ENCODE measurements around the gene CAV1.

The CAV1 gene

GRCh38 chr7:116549370-116549769 is 24.5 kb downstream of the CAV1 start:
- DNase-seq (ENCODE audit: low read depth, low spot score) = no peak
- no peak for TF ChIP-seq POLR2AphosphoS5 (IDR thresholded peaks at IDR 0.05; ENCODE audit: borderline replicate concordance, low read depth, low read length)
- TF ChIP-seq FOXP2 (optimal IDR thresholded peaks at IDR 0.05; ENCODE audit: control extremely low read depth, extremely low read length, insufficient read depth) = no peak
- no peak for TF ChIP-seq EZH2 (IDR thresholded peaks at IDR 0.05)
- Histone ChIP-seq H3K9me3 (ENCODE audit: low read depth, low read length) (no peaks in the 10 kb centered on the region), H3K9ac (ENCODE audit: insufficient read length) (no peak overlapping the region), H3K36me3 (ENCODE audit: insufficient read depth, low read length) (peaks cover 98% of the 10 kb centered on the region), H3K4me3 (no peak overlapping the region), H3K27ac (peak overlapping the region; percentile 72; the same call in 1 of the 2 replicates)

GRCh38 chr7:116551692-116552091 is 26.9 kb downstream of the CAV1 start:
- Histone ChIP-seq H3K4me3 (no peak overlapping the region), H3K27ac (peak overlapping the region; percentile 72), H3K9me3 (ENCODE audit: low read depth, low read length) (no peaks in the 10 kb centered on the region), H3K36me3 (ENCODE audit: insufficient read depth, low read length) (peaks cover 95% of the 10 kb centered on the region), H3K9ac (ENCODE audit: insufficient read length) (no peak overlapping the region)
- no peak for TF ChIP-seq FOXP2 (optimal IDR thresholded peaks at IDR 0.05; ENCODE audit: control extremely low read depth, extremely low read length, insufficient read depth)
- TF ChIP-seq EZH2 (IDR thresholded peaks at IDR 0.05) = no peak
- TF ChIP-seq POLR2AphosphoS5 (IDR thresholded peaks at IDR 0.05; ENCODE audit: borderline replicate concordance, low read depth, low read length) = no peak; the same call in 1 of the 2 replicates
- DNase-seq (ENCODE audit: low read depth, low spot score) = no peak

- no peaks in the 10 kb centered on the region for H3K9me3 ChIP-seq (ENCODE audit: low read depth, low read length)
- H3K36me3 ChIP-seq (ENCODE audit: insufficient read depth, low read length) = peaks cover 95% of the 10 kb centered on the region
- peak overlapping the region; percentile 72 for H3K27ac ChIP-seq
- H3K9ac ChIP-seq (ENCODE audit: insufficient read length) = no peak overlapping the region
- TF ChIP-seq EZH2 (IDR thresholded peaks at IDR 0.05) (no peak), FOXP2 (optimal IDR thresholded peaks at IDR 0.05; ENCODE audit: control extremely low read depth, extremely low read length, insufficient read depth) (no peak), POLR2AphosphoS5 (IDR thresholded peaks at IDR 0.05; ENCODE audit: borderline replicate concordance, low read depth, low read length) (no peak)
- H3K4me3 ChIP-seq = no peak overlapping the region
- no peak for DNase-seq (ENCODE audit: low read depth, low spot score)
Measured at GRCh38 chr7:116552602-116553001, 27.8 kb downstream of the CAV1 start.

GRCh38 chr7:116553168-116553964 is 28.5 kb downstream of the CAV1 start:
- Histone ChIP-seq H3K9ac (ENCODE audit: insufficient read length) (no peak overlapping the region), H3K4me3 (no peak overlapping the region), H3K36me3 (ENCODE audit: insufficient read depth, low read length) (peaks cover 95% of the 10 kb centered on the region), H3K9me3 (ENCODE audit: low read depth, low read length) (no peaks in the 10 kb centered on the region), H3K27ac (peak overlapping the region; percentile 72)
- no peak for DNase-seq (ENCODE audit: low read depth, low spot score)
- TF ChIP-seq EZH2 (IDR thresholded peaks at IDR 0.05) (no peak), POLR2AphosphoS5 (IDR thresholded peaks at IDR 0.05; ENCODE audit: borderline replicate concordance, low read depth, low read length) (no peak), FOXP2 (optimal IDR thresholded peaks at IDR 0.05; ENCODE audit: control extremely low read depth, extremely low read length, insufficient read depth) (no peak)

- Histone ChIP-seq H3K36me3 (ENCODE audit: insufficient read depth, low read length) (peaks cover 96% of the 10 kb centered on the region), H3K4me3 (no peak overlapping the region), H3K27ac (peak overlapping the region; percentile 72), H3K9ac (ENCODE audit: insufficient read length) (no peak overlapping the region), H3K9me3 (ENCODE audit: low read depth, low read length) (no peaks in the 10 kb centered on the region)
- TF ChIP-seq POLR2AphosphoS5 (IDR thresholded peaks at IDR 0.05; ENCODE audit: borderline replicate concordance, low read depth, low read length) = no peak
- TF ChIP-seq EZH2 (IDR thresholded peaks at IDR 0.05) = no peak
- no peak for TF ChIP-seq FOXP2 (optimal IDR thresholded peaks at IDR 0.05; ENCODE audit: control extremely low read depth, extremely low read length, insufficient read depth)
- no peak for DNase-seq (ENCODE audit: low read depth, low spot score)
Measured at GRCh38 chr7:116554436-116554835, 29.6 kb downstream of the CAV1 start.

- H3K9ac ChIP-seq (ENCODE audit: insufficient read length) = no peak overlapping the region
- H3K4me3 ChIP-seq = no peak overlapping the region
- no peak for TF ChIP-seq POLR2AphosphoS5 (IDR thresholded peaks at IDR 0.05; ENCODE audit: borderline replicate concordance, low read depth, low read length)
- peaks cover 96% of the 10 kb centered on the region for H3K36me3 ChIP-seq (ENCODE audit: insufficient read depth, low read length)
- no peaks in the 10 kb centered on the region for H3K9me3 ChIP-seq (ENCODE audit: low read depth, low read length)
- H3K27ac ChIP-seq = peak overlapping the region; percentile 72
- no peak for DNase-seq (ENCODE audit: low read depth, low spot score)
Measured at GRCh38 chr7:116554911-116555310, 30.1 kb downstream of the CAV1 start.

- TF ChIP-seq FOXP2 (optimal IDR thresholded peaks at IDR 0.05; ENCODE audit: control extremely low read depth, extremely low read length, insufficient read depth) (no peak), EZH2 (IDR thresholded peaks at IDR 0.05) (no peak), POLR2AphosphoS5 (IDR thresholded peaks at IDR 0.05; ENCODE audit: borderline replicate concordance, low read depth, low read length) (no peak)
- peaks cover 88% of the 10 kb centered on the region for H3K36me3 ChIP-seq (ENCODE audit: insufficient read depth, low read length)
- DNase-seq (ENCODE audit: low read depth, low spot score) = no peak
- no peak overlapping the region for H3K9ac ChIP-seq (ENCODE audit: insufficient read length)
- no peak overlapping the region for H3K4me3 ChIP-seq
- peak overlapping the region; percentile 78 for H3K27ac ChIP-seq
- H3K9me3 ChIP-seq (ENCODE audit: low read depth, low read length) = no peaks in the 10 kb centered on the region
Measured at GRCh38 chr7:116557066-116557585, 32.3 kb downstream of the CAV1 start.

- H3K4me3 ChIP-seq = no peak overlapping the region
- DNase-seq (ENCODE audit: low read depth, low spot score) = no peak
- no peaks in the 10 kb centered on the region for H3K9me3 ChIP-seq (ENCODE audit: low read depth, low read length)
- no peak for TF ChIP-seq FOXP2 (optimal IDR thresholded peaks at IDR 0.05; ENCODE audit: control extremely low read depth, extremely low read length, insufficient read depth)
- no peak for TF ChIP-seq EZH2 (IDR thresholded peaks at IDR 0.05)
- no peak overlapping the region for H3K9ac ChIP-seq (ENCODE audit: insufficient read length)
- H3K36me3 ChIP-seq (ENCODE audit: insufficient read depth, low read length) = peaks cover 81% of the 10 kb centered on the region
- H3K27ac ChIP-seq = peak overlapping the region; percentile 78
Measured at GRCh38 chr7:116557901-116558300, 33.1 kb downstream of the CAV1 start.
